Measurements from ENCODE around the gene TMC3.

- no peak for TF ChIP-seq POLR2A (IDR thresholded peaks at IDR 0.05; ENCODE audit: low read depth)
- no peak for TF ChIP-seq CTCF (IDR thresholded peaks at IDR 0.05)
- no peak for TF ChIP-seq EP300 (IDR thresholded peaks at IDR 0.05)
- no peak for TF ChIP-seq POLR2AphosphoS5 (IDR thresholded peaks at IDR 0.05)
Observed at GRCh38 chr15:81346611-81347010, 27.4 kb downstream of the TMC3 start.

Data from esophagus muscularis mucosa (tissue), 4 donors.